OCI-LY3 (cell line): ENCODE data around the gene CXCL9.

Experiments used
- CTCF ChIP-seq: fragments of 200-600, 300-600 bp; sonication (generic); IDR thresholded peaks from 2 replicates; pipeline ENCODE4 v1.5.1; 2014; ENCODE audit warnings: antibody characterized with exemption, low read length, low read depth
- EZH2phosphoT487 ChIP-seq: fragments of 200-600 bp; shearing (Covaris generic); IDR thresholded peaks from 2 replicates; pipeline ENCODE4 v1.6.1; 2018; ENCODE audit warnings: antibody characterized with exemption, mixed run types, low read depth

DNA sequence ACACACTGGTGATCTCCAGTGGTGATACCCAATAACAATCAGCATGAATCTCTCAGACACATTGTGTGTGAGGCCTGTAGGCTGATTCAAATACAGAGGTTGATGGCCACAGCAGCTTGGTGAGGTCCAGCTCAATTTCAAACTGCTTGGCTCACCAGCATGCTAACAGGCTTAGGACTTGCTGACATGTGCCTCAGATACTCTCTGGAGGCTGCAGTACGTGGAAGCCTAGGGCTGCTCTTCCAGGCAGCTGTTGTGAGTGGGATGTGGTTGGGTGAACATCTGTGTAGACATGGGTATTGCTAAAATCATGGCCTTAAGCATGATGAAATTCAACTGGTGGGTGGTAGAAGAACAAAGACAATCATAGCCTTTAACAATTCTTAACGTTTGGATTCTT lies 4.3 kb downstream of the CXCL9 start:
- TF ChIP-seq CTCF (no peak), EZH2phosphoT487 (no peak)
